Measurements from ENCODE around the gene TINAG.

TINAG gene

GRCh38 chr6:54403096-54403495, 94.9 kb downstream of the TINAG start:
- H3K4me3 ChIP-seq (ENCODE audit: low read length), result no peak overlapping the region
- no peak for DNase-seq (ENCODE audit: low read depth, low spot score)

- DNase-seq (ENCODE audit: low read depth, low spot score), result no peak
- no peak overlapping the region for H3K4me3 ChIP-seq (ENCODE audit: low read length)
These were observed 96.5 kb downstream of the TINAG start for GRCh38 chr6:54404791-54405190.

GRCh38 chr6:54411767-54412166, 103.5 kb downstream of the TINAG start:
- H3K4me3 ChIP-seq (ENCODE audit: low read length), result no peak overlapping the region
- no peak for DNase-seq (ENCODE audit: low read depth, low spot score)

GRCh38 chr6:54415517-54415916, 107.3 kb downstream of the TINAG start:
- no peak overlapping the region for H3K4me3 ChIP-seq (ENCODE audit: low read length)
- no peak for DNase-seq (ENCODE audit: low read depth, low spot score)

- DNase-seq (ENCODE audit: low read depth, low spot score), result no peak
These were observed 111.6 kb downstream of the TINAG start for GRCh38 chr6:54419885-54420284.

GRCh38 chr6:54426995-54427394, 118.8 kb downstream of the TINAG start:
- H3K4me3 ChIP-seq (ENCODE audit: low read length), result no peak overlapping the region
- no peak for DNase-seq (ENCODE audit: low read depth, low spot score)

More at GRCh38 chr6:54419885-54420284, 111.6 kb downstream of the TINAG start:
- H3K4me3 ChIP-seq (ENCODE audit: low read length), result no peak overlapping the region

GRCh38 chr6:54427396-54427937, 119.2 kb downstream of the TINAG start:
- H3K4me3 ChIP-seq (ENCODE audit: low read length), result no peak overlapping the region
- DNase-seq (ENCODE audit: low read depth, low spot score), result no peak

GRCh38 chr6:54428431-54428830, 120.2 kb downstream of the TINAG start:
- no peak for DNase-seq (ENCODE audit: low read depth, low spot score)
- no peak overlapping the region for H3K4me3 ChIP-seq (ENCODE audit: low read length)

GRCh38 chr6:54431466-54431865, 123.2 kb downstream of the TINAG start:
- no peak for DNase-seq (ENCODE audit: low read depth, low spot score)
- H3K4me3 ChIP-seq (ENCODE audit: low read length), result no peak overlapping the region

Measured in Jurkat, Clone E6-1 (cell line).